ENCODE results near the gene VPS13D. TPM values are rescaled to one million over a fixed set of nuclear protein-coding genes. Genes with fewer than 3 reads are reported as not detected.

The VPS13D gene
- total RNA-seq, 4 donors from 2014 or later: 94.4 to 472 (median 163) TPM

- no peak overlapping the region for H3K27ac ChIP-seq
- no peaks in the 10 kb centered on the region for H3K9me3 ChIP-seq
- no peak for DNase-seq (ENCODE audit: low spot score in 2 of 2)
- WGBS: 88% methylated on average over 2 of the region's 2 CpGs
- H3K36me3 ChIP-seq: peaks cover 4% of the 10 kb centered on the region
- no peak overlapping the region for H3K4me3 ChIP-seq
- no peaks in the 10 kb centered on the region for H3K27me3 ChIP-seq
- peaks cover 62% of the 10 kb centered on the region for H3K4me1 ChIP-seq
- no peak for TF ChIP-seq POLR2A (IDR thresholded peaks at IDR 0.05)
- TF ChIP-seq CTCF (IDR thresholded peaks at IDR 0.05): no peak
- no peak for TF ChIP-seq POLR2AphosphoS5 (IDR thresholded peaks at IDR 0.05)
- TF ChIP-seq EP300 (IDR thresholded peaks at IDR 0.05): no peak
Observed at GRCh38 chr1:12434686-12435085, 204.9 kb downstream of the VPS13D start.

GRCh38 chr1:12435639-12436344, 206.0 kb downstream of the VPS13D start:
- DNase-seq (ENCODE audit: low spot score in 2 of 2): no peak
- Histone ChIP-seq H3K27ac (no peak overlapping the region), H3K9me3 (no peaks in the 10 kb centered on the region), H3K4me1 (peaks cover 62% of the 10 kb centered on the region), H3K36me3 (peaks cover 3% of the 10 kb centered on the region), H3K4me3 (no peak overlapping the region), H3K27me3 (no peaks in the 10 kb centered on the region)
- 74% methylated on average over 8 of the region's 8 CpGs for WGBS
- TF ChIP-seq POLR2A (IDR thresholded peaks at IDR 0.05) (no peak), EP300 (IDR thresholded peaks at IDR 0.05) (no peak), CTCF (IDR thresholded peaks at IDR 0.05) (no peak), POLR2AphosphoS5 (IDR thresholded peaks at IDR 0.05) (no peak)

DNA sequence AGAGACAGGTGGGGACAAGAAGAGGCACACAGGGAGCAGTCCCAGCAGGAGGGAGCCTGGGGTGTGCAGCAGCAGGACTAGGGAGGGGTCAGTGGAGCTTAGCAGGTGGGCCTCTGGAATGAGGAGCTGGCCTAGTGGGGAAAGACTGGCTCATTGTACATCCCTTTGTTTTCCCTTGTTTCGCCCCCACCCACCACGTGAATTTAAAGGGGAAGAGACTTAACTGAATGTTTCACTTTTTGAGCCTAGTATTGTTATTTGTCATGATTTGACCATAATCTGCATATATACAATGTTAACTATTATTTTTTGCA, 206.5 kb downstream of the VPS13D start:
- WGBS: 81% methylated on average over 2 of the region's 2 CpGs
- Histone ChIP-seq H3K27me3 (no peaks in the 10 kb centered on the region), H3K9me3 (no peaks in the 10 kb centered on the region), H3K27ac (no peak overlapping the region), H3K36me3 (peaks cover 8% of the 10 kb centered on the region), H3K4me1 (peaks cover 62% of the 10 kb centered on the region), H3K4me3 (no peak overlapping the region)
- TF ChIP-seq EP300 (IDR thresholded peaks at IDR 0.05): no peak
- no peak for DNase-seq (ENCODE audit: low spot score in 2 of 2)

DNA sequence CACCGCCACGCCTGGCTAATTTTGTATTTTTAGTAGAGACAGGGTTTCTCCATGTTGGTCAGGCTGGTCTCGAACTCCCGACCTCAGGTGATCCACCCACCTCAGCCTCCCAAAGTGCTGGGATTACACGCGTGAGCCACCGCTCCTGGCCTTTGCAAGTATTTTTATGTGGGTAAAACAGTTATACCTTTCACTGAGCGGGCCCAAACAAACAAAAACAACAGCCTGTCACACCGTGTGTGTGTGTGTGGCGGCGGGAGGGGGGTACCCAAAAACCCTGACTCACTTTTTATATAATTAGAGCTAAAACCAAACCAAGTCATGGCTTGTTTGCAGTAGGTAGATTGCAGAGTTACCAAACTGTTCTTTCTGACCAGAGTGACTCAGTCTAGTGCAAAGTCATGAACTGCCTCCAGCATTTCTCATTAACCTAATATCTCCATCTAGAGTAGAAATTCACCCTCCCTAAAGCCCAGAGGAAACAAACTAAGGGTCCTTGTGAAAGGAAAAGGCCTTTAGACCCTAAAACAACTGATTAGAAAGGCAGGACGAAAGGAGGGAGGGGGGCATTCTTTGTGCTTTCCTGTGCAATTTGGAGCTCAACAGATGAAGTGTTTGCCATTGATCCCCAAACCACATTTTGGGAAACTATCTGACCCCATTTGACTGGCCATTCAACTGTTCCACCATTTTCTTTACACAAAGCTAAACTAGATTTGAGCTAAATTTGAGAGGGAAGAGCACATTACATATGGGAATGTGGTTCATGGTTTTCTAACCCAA, 207.2 kb downstream of the VPS13D start:
- no peaks in the 10 kb centered on the region for H3K27me3 ChIP-seq
- no peak overlapping the region for H3K4me3 ChIP-seq
- H3K36me3 ChIP-seq: peaks cover 7% of the 10 kb centered on the region
- 70% methylated on average over 12 of the region's 12 CpGs for WGBS
- no peak for DNase-seq (ENCODE audit: low spot score in 2 of 2)
- H3K9me3 ChIP-seq: no peaks in the 10 kb centered on the region
- no peak overlapping the region for H3K27ac ChIP-seq
- no peak for TF ChIP-seq EP300 (IDR thresholded peaks at IDR 0.05)
- TF ChIP-seq POLR2AphosphoS5 (IDR thresholded peaks at IDR 0.05): no peak
- TF ChIP-seq POLR2A (IDR thresholded peaks at IDR 0.05): no peak
- no peak for TF ChIP-seq CTCF (IDR thresholded peaks at IDR 0.05)
- H3K4me1 ChIP-seq: peaks cover 62% of the 10 kb centered on the region

DNA sequence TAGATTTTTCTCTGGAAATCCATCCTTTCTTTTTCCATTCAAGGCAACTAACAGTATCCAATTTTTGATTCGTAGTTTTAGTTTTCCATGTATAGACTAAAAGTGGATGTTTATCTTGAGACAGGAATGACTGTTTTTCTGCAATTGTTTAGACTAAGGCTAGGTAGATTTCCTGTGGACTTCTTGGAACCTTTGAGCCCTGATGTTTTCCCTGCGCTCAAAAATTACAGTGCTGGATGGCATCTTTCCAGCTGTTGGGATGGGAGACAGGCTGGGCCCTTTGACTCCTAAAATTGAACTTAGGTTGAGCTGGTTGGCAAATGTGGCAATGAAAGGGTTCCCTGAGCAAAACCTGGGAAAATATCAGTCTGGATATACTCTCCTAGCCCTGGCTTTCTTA, 207.8 kb downstream of the VPS13D start:
- Histone ChIP-seq H3K4me1 (peaks cover 62% of the 10 kb centered on the region), H3K9me3 (no peaks in the 10 kb centered on the region), H3K27me3 (no peaks in the 10 kb centered on the region), H3K4me3 (no peak overlapping the region), H3K27ac (no peak overlapping the region), H3K36me3 (peaks cover 6% of the 10 kb centered on the region)
- WGBS: 87% methylated on average over 2 of the region's 2 CpGs
- no peak for TF ChIP-seq CTCF (IDR thresholded peaks at IDR 0.05)
- TF ChIP-seq EP300 (IDR thresholded peaks at IDR 0.05): no peak
- no peak for DNase-seq (ENCODE audit: low spot score in 2 of 2)
